Neural cell (in vitro differentiated cells): ENCODE results near the gene NLRP6. TPM values are rescaled to one million over a fixed set of nuclear protein-coding genes. Genes with fewer than 3 reads are reported as not detected.

Experiments used
- H2AFZ ChIP-seq: fragments of 200-600, 300-800 bp; sonication (generic), shearing (Covaris generic); 2 replicates; pipeline ENCODE4 v1.6.0; 2014; ENCODE audit warnings: low read depth, mild to moderate bottlenecking, antibody characterized with exemption, low read length, moderate library complexity
- H3F3A ChIP-seq: fragments of 200-600 bp; shearing (Covaris generic); 2 replicates; pipeline ENCODE4 v1.6.1; 2016; ENCODE audit warnings: mild to moderate bottlenecking, moderate library complexity, mixed read lengths, antibody characterized with exemption, low read length; ENCODE audit not compliant: insufficient read depth, poor library complexity, severe bottlenecking
- H3K27ac ChIP-seq: fragments of 200-600, 300-800 bp; sonication (generic), shearing (Covaris generic); 2 replicates; pipeline ENCODE4 v1.5.1; 2014; ENCODE audit warnings: mild to moderate bottlenecking, low read length, moderate library complexity
- H3K27me3 ChIP-seq: fragments of 300-800, 200-600 bp; sonication (generic), shearing (Covaris generic); 2 replicates; pipeline ENCODE4 v1.6.0; 2014; ENCODE audit warnings: mild to moderate bottlenecking, low read depth, low read length, moderate library complexity; ENCODE audit not compliant: insufficient read depth
- H3K36me3 ChIP-seq: fragments of 300-800, 200-600 bp; sonication (generic), shearing (Covaris generic); 2 replicates; pipeline ENCODE4 v1.5.1; 2014; ENCODE audit warnings: mild to moderate bottlenecking, antibody characterized with exemption, low read length, moderate library complexity; ENCODE audit not compliant: insufficient read depth
- H3K4me2 ChIP-seq: fragments of 300-800, 200-600 bp; sonication (generic), shearing (Covaris generic); 2 replicates; pipeline ENCODE4 v1.6.0; 2014; ENCODE audit warnings: mild to moderate bottlenecking, low read length
- H3K4me3 ChIP-seq: fragments of 300-800, 200-600 bp; sonication (generic), shearing (Covaris generic); 2 replicates; pipeline ENCODE4 v1.5.1; 2014; ENCODE audit warnings: mild to moderate bottlenecking, low read length, moderate library complexity
- H3K79me2 ChIP-seq: fragments of 200-600 bp; shearing (Covaris generic); replicated peaks from 2 replicates; pipeline ENCODE4 v1.6.0; 2014; ENCODE audit warnings: mild to moderate bottlenecking, low read length, moderate library complexity; ENCODE audit not compliant: insufficient read depth
- H3K9ac ChIP-seq: fragments of 300-800, 200-600 bp; sonication (generic), shearing (Covaris generic); 2 replicates; pipeline ENCODE4 v1.6.1; 2016; ENCODE audit warnings: mild to moderate bottlenecking, low read length, mixed read lengths
- H3K9me2 ChIP-seq: fragments of 200-600 bp; shearing (Covaris generic); 2 replicates; pipeline ENCODE4 v1.6.1; 2016; ENCODE audit warnings: mild to moderate bottlenecking, low read length, mixed read lengths; ENCODE audit not compliant: insufficient read depth
- H3K9me3 ChIP-seq: fragments of 200-600, 300-800 bp; sonication (generic), shearing (Covaris generic); 2 replicates; pipeline ENCODE4 v1.6.1; 2016; ENCODE audit warnings: mild to moderate bottlenecking, mixed run types, low read length, moderate library complexity, mixed read lengths
- H4K20me1 ChIP-seq: fragments of 200-600 bp; shearing (Covaris generic); 2 replicates; pipeline ENCODE4 v1.6.1; 2016; ENCODE audit warnings: mild to moderate bottlenecking, mixed run types; ENCODE audit not compliant: insufficient read depth
- EP300 ChIP-seq: fragments of 450-650 bp; conservative IDR thresholded peaks from 2 replicates; pipeline ENCODE4 v1.6.1; 2014; ENCODE audit warnings: antibody characterized with exemption, mild to moderate bottlenecking, moderate library complexity; ENCODE audit not compliant: poor library complexity, severe bottlenecking
- EZH2 ChIP-seq: fragments of 200-600, 300-800 bp; shearing (Covaris generic), sonication (generic); IDR thresholded peaks from 2 replicates; pipeline ENCODE4 v1.6.1; 2014; ENCODE audit warnings: antibody characterized with exemption, low read length, borderline replicate concordance, mild to moderate bottlenecking; ENCODE audit not compliant: insufficient read depth, poor library complexity, severe bottlenecking
- MXI1 ChIP-seq: fragments of 450-650 bp; conservative IDR thresholded peaks from 2 replicates; pipeline ENCODE4 v1.6.1; 2014; ENCODE audit warnings: antibody characterized with exemption, mild to moderate bottlenecking; ENCODE audit not compliant: poor library complexity, severe bottlenecking
- POLR2AphosphoS5 ChIP-seq: IDR thresholded peaks from 2 replicates; pipeline ENCODE4 v1.6.1; 2012
- RAD21 ChIP-seq: fragments of 450-650 bp; conservative IDR thresholded peaks from 2 replicates; pipeline ENCODE4 v1.6.1; 2014; ENCODE audit warnings: antibody characterized with exemption, mild to moderate bottlenecking, moderate library complexity
- SMC3 ChIP-seq: fragments of 450-650 bp; conservative IDR thresholded peaks from 2 replicates; pipeline ENCODE4 v1.6.1; 2014; ENCODE audit warnings: antibody characterized with exemption, mild to moderate bottlenecking, moderate library complexity; ENCODE audit not compliant: poor library complexity
- TAF1 ChIP-seq: IDR thresholded peaks from 2 replicates; pipeline ENCODE4 v1.6.1; 2012; ENCODE audit warnings: low read depth
- polyA plus RNA-seq: library from polyadenylated mRNA; depleted of rRNA; stranded (reverse); fragments of >200 nt; gene quantifications from 2 replicates; pipeline ENCODE4 v1.2.3, GENCODE V29; 2014
- TF ChIP-seq, protein P1 (sequence below): fragments of 450-650 bp; IDR thresholded peaks from 2 replicates; pipeline ENCODE4 v1.5.1; 2014; ENCODE audit warnings: antibody characterized with exemption, mild to moderate bottlenecking, moderate library complexity; ENCODE audit not compliant: poor library complexity, severe bottlenecking
- TF ChIP-seq, protein P2 (sequence below): IDR thresholded peaks from 2 replicates; pipeline ENCODE4 v1.6.1; 2012; ENCODE audit warnings: borderline replicate concordance

The NLRP6 gene
- polyA plus RNA-seq, 1 donor from 2014 or later, result not detected

DNA sequence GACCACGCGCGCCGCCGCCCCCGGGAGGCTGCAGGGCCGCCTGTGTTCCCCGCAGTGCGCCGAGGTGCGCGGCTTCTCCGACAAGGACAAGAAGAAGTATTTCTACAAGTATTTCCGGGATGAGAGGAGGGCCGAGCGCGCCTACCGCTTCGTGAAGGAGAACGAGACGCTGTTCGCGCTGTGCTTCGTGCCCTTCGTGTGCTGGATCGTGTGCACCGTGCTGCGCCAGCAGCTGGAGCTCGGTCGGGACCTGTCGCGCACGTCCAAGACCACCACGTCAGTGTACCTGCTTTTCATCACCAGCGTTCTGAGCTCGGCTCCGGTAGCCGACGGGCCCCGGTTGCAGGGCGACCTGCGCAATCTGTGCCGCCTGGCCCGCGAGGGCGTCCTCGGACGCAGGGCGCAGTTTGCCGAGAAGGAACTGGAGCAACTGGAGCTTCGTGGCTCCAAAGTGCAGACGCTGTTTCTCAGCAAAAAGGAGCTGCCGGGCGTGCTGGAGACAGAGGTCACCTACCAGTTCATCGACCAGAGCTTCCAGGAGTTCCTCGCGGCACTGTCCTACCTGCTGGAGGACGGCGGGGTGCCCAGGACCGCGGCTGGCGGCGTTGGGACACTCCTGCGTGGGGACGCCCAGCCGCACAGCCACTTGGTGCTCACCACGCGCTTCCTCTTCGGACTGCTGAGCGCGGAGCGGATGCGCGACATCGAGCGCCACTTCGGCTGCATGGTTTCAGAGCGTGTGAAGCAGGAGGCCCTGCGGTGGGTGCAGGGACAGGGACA, 2.7 kb downstream of the NLRP6 start:
- Histone ChIP-seq H3K27ac (no peak overlapping the region), H3K79me2 (no peaks in the 10 kb centered on the region), H3K9me2 (no peaks in the 10 kb centered on the region), H3F3A (no peaks in the 10 kb centered on the region), H3K4me2 (no peak overlapping the region), H2AFZ (no peak overlapping the region), H3K4me3 (no peak overlapping the region), H3K36me3 (no peaks in the 10 kb centered on the region), H4K20me1 (no peaks in the 10 kb centered on the region), H3K9me3 (no peaks in the 10 kb centered on the region), H3K27me3 (no peaks in the 10 kb centered on the region), H3K9ac (no peak overlapping the region)
- no peak for TF ChIP-seq MXI1
- no peak for TF ChIP-seq EZH2

DNA sequence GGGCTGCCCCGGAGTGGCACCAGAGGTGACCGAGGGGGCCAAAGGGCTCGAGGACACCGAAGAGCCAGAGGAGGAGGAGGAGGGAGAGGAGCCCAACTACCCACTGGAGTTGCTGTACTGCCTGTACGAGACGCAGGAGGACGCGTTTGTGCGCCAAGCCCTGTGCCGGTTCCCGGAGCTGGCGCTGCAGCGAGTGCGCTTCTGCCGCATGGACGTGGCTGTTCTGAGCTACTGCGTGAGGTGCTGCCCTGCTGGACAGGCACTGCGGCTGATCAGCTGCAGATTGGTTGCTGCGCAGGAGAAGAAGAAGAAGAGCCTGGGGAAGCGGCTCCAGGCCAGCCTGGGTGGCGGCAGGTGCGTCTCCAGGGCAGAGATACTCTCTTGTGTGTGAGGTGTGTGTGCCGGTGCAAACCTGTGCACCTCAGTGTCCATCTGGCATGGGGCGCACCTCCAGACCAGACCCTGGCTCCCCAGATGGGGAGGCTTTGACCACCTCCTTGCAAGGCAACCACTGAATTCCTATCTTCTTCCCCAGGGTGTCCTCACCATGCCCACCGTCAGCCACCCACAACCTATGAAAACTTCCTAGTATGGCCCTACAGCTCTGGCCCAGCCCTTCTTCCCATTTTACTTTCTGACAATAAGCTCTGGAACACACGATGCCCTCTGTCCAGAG, 3.4 kb downstream of the NLRP6 start:
- Histone ChIP-seq H3K36me3 (no peaks in the 10 kb centered on the region), H3K27me3 (no peaks in the 10 kb centered on the region), H2AFZ (no peak overlapping the region), H3K4me3 (no peak overlapping the region), H3K9ac (no peak overlapping the region), H4K20me1 (no peaks in the 10 kb centered on the region), H3K9me2 (no peaks in the 10 kb centered on the region), H3K9me3 (no peaks in the 10 kb centered on the region), H3K79me2 (no peaks in the 10 kb centered on the region), H3K4me2 (no peak overlapping the region), H3F3A (no peaks in the 10 kb centered on the region), H3K27ac (no peak overlapping the region)
- TF ChIP-seq, protein P1, sequence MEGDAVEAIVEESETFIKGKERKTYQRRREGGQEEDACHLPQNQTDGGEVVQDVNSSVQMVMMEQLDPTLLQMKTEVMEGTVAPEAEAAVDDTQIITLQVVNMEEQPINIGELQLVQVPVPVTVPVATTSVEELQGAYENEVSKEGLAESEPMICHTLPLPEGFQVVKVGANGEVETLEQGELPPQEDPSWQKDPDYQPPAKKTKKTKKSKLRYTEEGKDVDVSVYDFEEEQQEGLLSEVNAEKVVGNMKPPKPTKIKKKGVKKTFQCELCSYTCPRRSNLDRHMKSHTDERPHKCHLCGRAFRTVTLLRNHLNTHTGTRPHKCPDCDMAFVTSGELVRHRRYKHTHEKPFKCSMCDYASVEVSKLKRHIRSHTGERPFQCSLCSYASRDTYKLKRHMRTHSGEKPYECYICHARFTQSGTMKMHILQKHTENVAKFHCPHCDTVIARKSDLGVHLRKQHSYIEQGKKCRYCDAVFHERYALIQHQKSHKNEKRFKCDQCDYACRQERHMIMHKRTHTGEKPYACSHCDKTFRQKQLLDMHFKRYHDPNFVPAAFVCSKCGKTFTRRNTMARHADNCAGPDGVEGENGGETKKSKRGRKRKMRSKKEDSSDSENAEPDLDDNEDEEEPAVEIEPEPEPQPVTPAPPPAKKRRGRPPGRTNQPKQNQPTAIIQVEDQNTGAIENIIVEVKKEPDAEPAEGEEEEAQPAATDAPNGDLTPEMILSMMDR, result no peak
- TF ChIP-seq MXI1 (no peak), RAD21 (no peak), TAF1 (no peak), SMC3 (no peak), POLR2AphosphoS5 (no peak), EZH2 (no peak), EP300 (no peak)
- TF ChIP-seq, protein P2, sequence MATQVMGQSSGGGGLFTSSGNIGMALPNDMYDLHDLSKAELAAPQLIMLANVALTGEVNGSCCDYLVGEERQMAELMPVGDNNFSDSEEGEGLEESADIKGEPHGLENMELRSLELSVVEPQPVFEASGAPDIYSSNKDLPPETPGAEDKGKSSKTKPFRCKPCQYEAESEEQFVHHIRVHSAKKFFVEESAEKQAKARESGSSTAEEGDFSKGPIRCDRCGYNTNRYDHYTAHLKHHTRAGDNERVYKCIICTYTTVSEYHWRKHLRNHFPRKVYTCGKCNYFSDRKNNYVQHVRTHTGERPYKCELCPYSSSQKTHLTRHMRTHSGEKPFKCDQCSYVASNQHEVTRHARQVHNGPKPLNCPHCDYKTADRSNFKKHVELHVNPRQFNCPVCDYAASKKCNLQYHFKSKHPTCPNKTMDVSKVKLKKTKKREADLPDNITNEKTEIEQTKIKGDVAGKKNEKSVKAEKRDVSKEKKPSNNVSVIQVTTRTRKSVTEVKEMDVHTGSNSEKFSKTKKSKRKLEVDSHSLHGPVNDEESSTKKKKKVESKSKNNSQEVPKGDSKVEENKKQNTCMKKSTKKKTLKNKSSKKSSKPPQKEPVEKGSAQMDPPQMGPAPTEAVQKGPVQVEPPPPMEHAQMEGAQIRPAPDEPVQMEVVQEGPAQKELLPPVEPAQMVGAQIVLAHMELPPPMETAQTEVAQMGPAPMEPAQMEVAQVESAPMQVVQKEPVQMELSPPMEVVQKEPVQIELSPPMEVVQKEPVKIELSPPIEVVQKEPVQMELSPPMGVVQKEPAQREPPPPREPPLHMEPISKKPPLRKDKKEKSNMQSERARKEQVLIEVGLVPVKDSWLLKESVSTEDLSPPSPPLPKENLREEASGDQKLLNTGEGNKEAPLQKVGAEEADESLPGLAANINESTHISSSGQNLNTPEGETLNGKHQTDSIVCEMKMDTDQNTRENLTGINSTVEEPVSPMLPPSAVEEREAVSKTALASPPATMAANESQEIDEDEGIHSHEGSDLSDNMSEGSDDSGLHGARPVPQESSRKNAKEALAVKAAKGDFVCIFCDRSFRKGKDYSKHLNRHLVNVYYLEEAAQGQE, result no peak
